Activated gamma-delta T cell treated with anti-CD3 and anti-CD28 coated beads, Interleukin-2, amount 50 U/mL, for 16 hours (primary cell): Measurements from ENCODE around the gene GALM.
"Not testable (repeated sequence)": the region's sequence is repeated elsewhere in the genome, so short reads cannot be mapped to it uniquely, and the experiment has no call there.

Experiments
- DNase-seq: peaks from one replicate; pipeline ENCODE4 v3.0.0-alpha.2; 2020; ENCODE audit warnings: low read depth

GALM gene

DNA sequence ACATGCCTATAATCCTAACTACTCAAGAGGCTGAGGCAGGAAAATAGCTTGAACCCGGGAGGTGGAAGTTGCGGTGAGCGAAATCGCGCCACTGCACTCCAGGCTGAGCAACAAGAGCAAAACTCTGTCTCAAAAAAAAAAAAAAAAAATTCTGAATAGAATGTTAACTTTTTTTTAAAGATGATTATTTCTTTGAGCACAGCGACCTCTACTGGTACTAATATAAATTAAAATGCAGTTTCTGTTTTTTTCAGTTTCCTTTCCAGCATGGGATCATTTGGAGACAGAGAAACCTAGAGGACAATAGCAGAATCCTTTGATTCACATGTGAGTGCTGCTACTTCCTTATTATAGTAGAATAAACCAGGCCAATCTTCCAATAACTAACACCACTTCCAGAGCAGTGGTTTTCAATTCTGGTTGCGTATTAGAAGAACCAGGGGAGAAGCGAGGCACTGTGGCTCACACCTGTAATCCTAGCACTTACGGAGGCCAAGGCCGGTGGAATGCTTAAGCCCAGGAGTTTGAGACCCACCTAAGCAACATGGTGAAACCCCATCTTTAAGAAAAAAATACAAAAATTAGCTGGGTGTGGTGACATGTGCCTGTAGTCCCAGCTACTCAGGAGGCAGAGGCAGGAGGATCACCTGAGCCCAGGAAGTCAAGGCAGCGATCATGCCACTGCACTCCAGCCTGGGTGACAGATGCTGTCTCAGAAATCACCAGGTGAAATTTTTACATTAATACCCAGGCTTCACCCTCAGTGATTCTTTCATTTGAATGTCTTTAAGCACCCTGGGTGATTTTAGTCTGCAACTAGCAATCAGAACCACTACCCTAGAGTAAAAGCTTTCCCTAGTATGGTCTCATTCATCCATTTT is 75.2 kb downstream of the GALM start:
- DNase-seq: no peak

DNA sequence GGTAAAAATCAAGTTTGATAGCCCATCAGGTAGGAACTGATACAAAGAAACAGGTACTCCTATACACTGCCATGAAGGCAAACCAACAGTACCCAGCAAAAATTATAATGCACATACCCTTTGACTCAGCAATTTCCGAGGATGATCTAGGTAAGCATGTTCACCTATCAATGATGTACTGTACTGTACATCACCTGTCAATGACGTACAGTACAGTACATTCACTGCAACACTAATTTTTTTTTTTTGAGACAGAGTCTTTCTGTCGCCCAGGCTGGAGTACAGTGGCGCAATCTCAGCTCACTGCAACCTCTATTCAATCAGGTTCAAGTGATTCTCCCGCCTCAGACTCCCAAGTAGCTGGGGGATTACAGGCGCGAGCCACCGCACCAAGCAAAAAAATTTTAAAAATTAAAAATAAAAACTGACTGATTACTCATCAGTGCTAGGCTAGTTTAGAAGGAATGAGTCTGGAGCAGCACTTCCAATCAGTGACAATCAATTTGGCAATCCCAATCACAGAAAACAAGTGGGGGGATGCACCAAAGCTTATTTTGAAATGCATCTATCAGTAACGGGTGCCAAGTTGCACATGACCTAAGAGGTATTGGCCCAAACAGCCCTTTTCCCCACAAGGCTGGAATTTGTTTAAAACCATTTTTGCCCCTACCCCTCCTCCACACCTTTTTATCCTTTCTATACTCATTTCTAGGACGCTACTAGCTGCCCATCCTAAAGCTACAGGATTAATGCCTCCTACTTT is 77.1 kb downstream of the GALM start:
- no peak for DNase-seq

DNA sequence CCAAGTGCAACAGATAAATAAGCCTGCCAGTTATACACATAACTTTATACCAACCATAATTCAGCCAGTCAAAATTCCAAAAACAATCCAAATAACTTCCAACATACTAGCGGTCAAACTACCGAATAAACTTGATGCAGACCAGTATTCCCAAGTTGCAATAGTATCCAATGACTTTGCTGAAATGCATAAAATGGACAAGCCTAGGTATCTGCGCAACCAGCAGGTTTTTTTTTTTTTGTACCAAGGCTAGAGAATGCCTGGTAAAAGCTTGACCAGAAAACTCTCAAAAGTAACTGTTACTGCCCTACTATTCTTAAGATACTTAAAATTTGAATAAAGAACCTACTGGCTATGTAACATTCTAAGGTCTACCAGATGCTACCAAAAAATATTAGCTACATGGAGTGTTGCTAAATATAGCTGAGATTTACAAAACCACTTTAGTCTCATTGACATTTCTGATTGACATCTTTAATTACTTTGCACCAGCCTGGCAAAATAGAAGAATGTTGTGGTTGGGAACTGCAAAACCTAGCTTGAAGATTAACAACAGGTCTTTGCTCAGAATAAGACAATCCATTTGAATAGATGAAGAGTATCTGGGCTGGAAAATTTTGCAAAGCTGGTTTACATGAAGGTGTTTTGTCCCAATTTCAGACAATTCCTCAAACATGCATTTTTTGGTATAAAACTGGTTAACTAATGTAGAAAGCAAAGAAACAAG is 77.9 kb downstream of the GALM start:
- no peak for DNase-seq

DNA sequence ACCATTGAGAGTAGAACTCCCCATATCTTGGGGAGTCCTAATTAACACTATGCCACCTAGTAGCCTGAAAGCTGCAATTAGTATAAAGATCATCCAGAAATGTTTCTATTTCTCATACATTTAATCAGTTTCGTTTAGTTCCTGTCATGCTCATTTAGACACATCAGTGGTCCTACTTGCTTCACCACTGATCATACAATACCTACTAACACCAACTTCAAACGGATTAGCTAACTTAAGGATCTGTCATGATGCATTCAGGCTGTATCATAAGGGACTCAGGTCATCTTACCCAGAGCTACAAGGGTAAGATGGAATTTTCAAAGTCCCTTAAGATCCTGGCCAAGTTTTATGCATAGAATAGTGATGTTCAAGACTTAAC is 78.5 kb downstream of the GALM start:
- DNase-seq: no peak

DNA sequence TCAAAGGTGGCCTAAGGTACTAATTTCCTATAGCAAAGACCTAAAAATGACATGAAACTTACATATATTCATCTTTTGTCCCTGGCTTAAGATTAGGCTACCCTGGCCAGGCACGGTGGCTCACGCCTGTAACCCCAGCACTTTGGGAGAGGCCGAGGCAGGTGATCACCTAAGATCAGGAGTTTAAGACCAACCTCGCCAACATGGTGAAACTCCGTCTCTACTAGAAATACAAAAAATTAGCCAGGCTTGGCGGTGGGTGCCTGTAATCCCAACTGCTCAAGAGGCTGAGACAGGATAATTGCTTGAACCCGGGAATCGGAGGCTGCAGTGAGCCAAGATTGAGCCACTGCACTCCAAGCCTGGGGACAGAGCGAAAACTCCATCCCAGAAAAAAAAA is 79.4 kb downstream of the GALM start:
- no peak for DNase-seq

DNA sequence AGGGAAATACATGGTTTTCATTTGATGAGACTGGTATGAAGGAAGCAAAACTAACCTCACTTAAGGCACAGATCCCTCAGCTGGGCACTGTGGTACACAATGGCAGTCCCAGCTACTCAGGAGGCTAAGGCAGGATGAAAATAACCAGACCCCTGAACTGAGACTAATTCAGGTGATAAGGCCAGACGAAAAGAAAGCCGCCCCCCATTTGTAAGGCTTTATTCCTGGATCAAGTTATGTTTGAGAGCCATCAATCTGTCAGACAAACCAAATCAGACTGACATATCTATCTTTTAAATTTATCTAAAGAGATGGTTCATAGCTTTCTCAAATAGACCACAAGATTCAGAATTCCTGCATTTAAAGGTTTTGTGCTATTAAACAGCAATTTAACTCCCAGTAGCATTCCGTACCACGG is 81.1 kb downstream of the GALM start:
- DNase-seq: no peak

DNA sequence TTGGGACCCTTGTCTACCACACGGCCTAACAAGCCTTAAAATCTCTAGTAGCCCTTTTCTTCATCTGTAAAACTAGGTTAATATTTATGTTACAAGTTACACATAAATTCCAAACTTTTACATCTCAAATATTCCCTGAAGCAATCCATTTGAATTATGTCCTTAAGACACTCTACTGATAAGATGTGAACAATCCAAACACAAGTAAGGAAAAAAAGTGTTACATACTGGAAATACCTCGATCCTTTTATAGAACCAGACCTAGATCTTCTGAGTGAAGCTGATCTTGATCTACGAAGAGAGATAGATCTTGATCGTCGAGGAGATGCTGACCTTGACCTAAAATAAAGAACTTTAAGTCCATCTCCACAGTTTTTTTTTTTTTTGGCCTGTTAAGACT is 81.9 kb downstream of the GALM start:
- no peak for DNase-seq

DNA sequence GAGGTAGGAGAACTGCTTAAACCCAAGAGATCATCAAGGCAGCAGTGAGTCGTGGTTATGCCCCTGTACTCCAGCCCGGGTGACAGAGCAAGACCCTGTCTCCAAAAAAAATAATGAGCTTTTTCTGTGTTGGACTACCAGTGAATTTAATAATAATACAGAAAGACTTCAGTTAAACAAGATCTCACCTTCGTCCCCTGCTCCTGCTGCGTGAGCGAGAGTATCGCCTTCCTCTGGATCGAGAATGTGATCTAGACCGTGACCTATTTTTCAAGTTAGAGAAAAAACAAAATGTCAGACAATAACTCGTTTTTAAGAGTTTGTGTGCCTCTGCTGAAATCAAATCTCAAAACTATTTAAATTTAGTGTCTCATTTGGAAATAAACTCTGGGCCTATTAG is 82.5 kb downstream of the GALM start:
- DNase-seq: no peak

DNA sequence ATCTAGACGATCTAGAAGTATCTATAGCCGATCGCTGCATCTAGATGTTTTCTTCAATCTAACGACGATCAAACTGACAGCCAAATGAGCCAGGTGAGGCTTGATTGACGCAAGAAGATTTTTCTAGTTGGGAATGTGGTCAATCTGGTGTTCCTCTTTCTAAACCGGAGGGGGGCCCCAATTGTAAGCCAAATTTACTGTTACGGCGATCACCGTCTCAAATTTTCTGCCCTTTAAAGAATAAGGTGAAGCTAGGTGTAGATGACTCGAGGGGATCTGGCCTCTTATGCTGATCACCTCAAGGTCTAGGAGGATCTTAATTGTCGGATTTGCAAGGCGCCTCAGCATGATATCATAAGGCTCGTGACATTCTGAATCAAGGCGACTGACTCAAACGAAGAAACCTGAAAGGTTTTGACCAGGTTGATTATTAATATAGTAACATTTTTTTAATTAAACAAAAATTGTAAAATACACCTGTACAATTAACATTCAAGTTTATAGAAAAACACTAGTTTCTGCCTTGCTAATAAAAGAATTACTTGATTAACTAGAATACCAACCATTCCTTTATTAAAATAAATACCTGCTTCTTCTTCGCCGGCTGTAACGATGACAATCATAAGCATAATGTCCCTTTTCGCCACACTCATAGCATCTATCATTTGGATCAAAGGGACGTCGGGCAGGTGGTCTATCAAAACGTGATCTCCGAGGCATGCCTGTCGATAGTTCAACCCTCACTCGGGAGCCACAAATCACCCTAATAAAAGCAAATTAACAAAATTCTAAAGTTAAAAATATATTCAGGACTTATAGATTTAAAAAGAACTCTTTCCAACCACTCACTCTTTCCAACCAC is 83.3 kb downstream of the GALM start:
- no peak for DNase-seq

DNA sequence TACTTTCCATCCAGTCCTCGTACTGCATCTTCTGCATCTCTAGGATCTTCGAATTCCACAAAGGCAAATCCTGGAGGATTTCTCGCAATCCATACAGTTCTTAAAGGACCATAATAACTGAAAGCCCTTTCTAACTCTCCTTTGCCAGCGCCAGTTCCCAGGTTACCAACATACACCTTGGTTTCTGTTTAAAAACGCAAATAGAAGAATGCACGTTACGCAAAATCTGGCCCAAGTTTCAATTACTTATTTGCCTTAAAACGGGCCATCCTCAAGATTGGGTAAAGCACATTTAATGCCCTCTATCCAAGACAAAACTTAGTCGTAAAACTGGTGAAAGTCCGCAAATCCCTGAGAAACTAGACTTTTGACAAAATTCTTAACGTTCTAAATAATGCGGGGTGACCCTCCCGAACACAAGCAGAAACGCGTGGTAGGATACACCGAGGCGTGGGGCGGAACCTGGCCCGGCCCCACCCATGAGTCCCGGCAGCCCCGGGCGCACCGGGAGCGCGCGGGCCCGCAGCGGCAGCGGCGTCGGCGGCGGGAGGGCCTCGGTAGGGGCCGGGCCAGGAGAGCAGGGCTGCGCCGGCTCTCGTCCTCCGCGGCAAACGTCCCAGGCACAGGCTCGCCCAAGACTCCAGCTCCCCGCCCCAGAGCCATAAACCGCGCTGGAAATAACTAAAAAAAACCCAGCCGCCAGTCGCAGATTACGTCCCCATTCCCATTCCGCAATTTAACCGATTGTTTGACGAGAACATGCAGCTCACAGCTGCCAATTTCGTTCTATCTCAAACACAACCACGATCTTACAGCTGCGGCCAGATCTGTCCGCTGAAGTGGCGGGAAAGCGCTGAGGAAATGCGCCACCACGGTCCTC is 84.3 kb downstream of the GALM start:
- DNase-seq: peak; percentile 23

DNA sequence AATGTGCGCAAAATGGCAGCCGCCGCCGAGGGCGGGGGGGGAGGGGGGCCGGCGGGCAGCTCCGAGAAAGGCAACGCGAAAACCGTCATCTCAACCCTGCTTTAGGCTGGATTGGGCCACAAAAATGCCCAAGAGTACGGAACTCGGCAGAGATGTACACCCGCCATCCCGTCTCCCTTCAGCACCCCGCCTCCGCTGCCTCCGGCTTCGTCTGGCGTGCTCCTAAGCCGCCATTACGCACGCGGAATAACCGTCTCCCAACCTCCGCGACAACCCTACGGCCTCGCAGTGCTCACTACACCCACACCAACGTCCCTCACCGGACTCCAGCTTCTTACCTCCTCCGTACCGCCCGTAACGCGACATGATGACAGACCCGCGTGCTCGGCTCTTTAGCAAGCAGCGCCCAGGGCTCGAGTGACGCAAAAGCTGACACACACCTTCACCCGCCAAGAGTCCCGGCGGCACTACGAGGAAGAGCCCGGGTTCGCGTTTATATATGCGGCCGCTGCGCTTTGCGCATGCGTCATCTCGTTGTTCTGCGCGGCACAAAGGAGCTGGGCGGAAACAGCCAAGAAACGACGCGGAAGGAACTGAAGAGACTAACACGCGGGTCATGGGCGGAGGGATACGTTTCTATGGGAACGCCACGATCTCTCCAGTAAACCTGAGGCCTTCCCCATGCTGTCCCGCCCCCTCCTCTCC is 85.1 kb downstream of the GALM start, which contains the start of gene SRSF7:
Gene SRSF7 (minus strand): TSS at position 471 of the 705 bp plus-strand sequence. CDS start 105 bp downstream, at position 366.
- DNase-seq: peak; percentile 96

DNA sequence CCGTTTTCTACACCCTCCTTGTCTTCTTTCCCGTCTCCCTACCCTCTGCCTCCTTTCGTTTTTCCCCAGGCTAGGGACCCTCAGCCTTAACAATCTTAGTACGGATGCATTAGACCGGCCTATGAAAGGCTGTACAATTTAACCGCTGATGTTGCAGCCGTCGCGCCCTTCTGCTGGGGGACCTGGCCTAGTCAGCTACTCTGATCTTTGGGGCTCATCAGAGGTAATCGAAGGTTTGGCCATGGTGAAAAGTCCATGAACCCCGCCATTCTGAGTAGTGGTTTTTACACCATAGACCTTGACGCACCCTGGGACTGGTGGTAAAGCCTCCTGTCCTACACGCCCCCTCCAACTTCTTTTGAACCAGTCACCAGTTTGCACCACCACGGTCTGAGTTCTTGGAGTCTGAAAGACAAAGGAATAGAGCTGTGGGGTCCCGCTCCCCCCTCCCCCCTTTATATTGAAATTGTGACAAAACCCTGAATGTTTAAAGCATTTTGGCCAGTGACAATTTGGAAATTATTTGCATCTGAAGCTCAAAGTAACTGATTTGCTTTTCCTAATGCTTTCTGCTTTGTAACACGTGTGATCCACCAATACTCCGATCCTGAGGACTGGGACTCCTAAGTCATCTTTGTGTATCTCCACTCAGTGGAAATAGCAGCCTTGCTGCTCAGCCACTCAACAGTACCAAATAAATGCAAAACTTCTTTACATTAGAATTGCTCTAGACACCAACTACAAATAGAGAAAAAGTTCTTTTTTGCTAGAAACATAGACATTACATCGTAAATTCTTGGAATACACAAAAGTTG is 85.9 kb downstream of the GALM start:
- DNase-seq: no peak

DNA sequence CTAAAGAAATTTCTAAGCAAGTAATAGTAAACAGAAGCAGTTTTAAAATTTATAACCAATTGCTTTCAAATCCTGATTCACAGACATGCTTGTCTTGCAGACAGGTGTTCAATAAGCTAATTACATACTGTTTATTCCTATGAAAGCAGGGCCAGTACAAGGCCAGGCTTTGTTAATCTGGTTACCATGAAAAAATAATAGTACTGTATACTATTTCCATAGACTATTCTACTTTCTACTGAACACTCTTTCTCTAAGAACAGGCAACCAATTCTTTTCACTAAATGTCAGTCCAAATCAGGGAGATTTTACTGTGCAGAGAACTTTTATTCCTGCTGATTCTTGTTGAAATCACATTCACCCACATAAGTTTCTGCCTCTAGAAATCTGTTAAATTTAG is 88.1 kb downstream of the GALM start:
- no peak for DNase-seq

DNA sequence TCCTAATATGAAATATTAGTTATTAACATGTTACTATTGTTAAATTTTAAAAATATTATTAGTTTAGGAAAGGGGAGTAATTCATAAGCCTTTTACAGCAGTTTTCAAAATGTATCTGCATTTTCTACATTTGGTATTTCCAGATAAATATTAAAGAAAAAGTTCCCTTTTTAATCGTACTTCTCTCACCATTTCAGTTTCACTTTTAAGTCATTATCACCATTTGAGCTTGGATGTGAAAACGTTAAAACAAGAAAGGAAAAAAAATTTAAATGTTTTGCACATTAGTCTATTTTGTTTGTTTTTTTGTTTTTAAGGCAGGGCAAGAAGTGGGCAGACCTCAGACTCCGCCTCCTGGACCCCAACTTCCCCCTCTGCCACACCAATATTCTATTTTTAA is 88.6 kb downstream of the GALM start:
- DNase-seq: no peak

DNA sequence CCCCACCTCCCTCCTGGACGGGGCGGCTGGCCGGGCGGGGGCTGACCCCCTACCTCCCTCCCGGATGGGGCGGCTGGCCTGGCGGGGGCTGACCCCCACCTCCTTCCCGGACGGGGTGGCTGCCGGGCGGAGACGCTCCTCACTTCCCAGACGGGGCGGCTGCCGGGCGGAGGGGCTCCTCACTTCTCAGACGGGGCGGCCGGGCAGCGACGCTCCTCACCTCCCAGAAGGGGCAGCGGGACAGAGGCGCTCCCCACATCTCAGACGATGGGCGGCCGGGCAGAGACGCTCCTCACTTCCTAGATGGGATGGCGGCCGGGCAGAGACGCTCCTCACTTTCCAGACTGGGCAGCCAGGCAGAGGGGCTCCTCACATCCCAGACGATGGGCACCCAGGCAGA is 90.0 kb downstream of the GALM start:
- DNase-seq: not testable (repeated sequence)

DNA sequence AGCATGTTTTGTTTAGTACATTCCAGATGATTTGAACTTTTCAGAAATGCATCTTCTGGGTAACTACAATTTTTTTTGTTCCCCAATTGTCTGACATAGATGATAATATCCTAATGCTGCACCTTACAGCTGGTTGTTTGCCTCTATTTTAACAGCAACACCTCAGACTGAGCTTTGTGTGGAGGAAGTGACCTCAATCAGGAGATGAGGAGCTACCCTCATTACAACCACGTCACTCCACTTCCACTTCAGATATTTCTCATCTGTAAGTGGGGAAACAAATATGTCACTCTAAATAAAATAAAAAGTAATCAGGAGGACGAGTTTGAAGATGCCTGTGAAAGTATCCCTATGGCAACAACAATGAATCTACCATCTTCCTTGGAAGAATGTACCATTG is 97.3 kb downstream of the GALM start:
- no peak for DNase-seq

DNA sequence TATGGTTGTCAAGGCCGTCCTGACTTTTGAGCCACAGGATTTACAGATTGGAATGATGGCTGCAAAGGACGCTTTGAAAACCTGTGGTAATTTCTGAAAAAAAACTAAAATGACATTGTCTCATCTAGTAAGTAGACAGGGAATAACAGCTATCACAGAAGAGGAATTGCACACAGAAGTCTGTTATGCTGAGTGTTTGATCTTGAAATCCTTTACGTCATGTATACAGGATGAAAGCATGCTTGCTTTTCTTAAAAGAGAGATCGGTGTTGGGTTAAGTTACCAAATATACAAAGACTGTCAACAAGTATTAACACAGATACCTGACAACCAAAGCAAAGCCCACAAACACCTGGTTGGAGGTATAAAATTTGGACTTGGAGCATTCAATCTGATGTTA is 97.8 kb downstream of the GALM start:
- DNase-seq: no peak

DNA sequence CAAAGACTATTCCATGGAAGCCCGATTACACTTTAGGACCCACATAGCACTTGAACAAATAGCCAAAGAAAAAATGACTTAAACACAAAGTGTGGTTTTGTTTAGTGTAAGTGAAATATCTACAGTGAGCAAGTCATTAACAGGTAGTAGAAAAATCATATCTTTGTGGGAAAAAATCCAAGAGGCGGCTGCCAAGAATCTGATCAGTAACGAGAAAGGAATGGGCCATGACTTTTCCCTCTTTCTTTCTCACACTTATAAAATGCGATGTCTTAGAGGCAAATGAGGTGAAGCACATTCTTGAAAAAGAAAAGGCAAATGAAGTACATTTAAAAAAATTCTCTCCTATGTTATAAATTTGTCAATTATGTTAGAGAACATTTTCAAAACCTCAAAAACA is 99.2 kb downstream of the GALM start:
- DNase-seq: no peak

DNA sequence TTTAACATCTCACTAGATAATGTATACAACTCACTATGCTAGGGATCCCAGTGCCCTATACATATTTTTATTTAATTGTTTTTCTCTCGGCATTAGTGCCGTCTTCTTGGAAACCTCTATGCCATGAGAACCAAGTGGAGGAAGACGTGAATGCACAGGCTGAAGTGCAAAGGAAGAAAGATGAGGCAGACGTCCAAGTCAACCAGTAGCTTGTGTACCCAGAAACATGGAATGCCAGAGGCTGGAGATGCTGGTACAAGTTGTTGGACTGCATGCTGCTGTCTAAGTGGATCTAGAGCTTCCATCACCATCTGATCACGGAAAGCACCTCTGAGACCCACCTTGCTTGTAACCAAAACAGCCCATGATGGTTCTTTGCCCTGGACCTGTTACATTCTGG is 99.6 kb downstream of the GALM start:
- no peak for DNase-seq
